Neural cell (in vitro differentiated cells): Measurements from ENCODE around the gene PFKFB3. TPM values are rescaled to one million over a fixed set of nuclear protein-coding genes. Genes with fewer than 3 reads are reported as not detected.

Source experiments
- H2AFZ ChIP-seq: fragments of 200-600, 300-800 bp; sonication (generic), shearing (Covaris generic); 2 replicates; pipeline ENCODE4 v1.6.0; 2014; ENCODE audit warnings: low read depth, mild to moderate bottlenecking, antibody characterized with exemption, low read length, moderate library complexity
- H3F3A ChIP-seq: fragments of 200-600 bp; shearing (Covaris generic); 2 replicates; pipeline ENCODE4 v1.6.1; 2016; ENCODE audit warnings: mild to moderate bottlenecking, moderate library complexity, mixed read lengths, antibody characterized with exemption, low read length; ENCODE audit not compliant: insufficient read depth, poor library complexity, severe bottlenecking
- H3K27ac ChIP-seq: fragments of 200-600, 300-800 bp; sonication (generic), shearing (Covaris generic); 2 replicates; pipeline ENCODE4 v1.5.1; 2014; ENCODE audit warnings: mild to moderate bottlenecking, low read length, moderate library complexity
- H3K27me3 ChIP-seq: fragments of 300-800, 200-600 bp; sonication (generic), shearing (Covaris generic); 2 replicates; pipeline ENCODE4 v1.6.0; 2014; ENCODE audit warnings: mild to moderate bottlenecking, low read depth, low read length, moderate library complexity; ENCODE audit not compliant: insufficient read depth
- H3K36me3 ChIP-seq: fragments of 300-800, 200-600 bp; sonication (generic), shearing (Covaris generic); 2 replicates; pipeline ENCODE4 v1.5.1; 2014; ENCODE audit warnings: mild to moderate bottlenecking, antibody characterized with exemption, low read length, moderate library complexity; ENCODE audit not compliant: insufficient read depth
- H3K4me2 ChIP-seq: fragments of 300-800, 200-600 bp; sonication (generic), shearing (Covaris generic); 2 replicates; pipeline ENCODE4 v1.6.0; 2014; ENCODE audit warnings: mild to moderate bottlenecking, low read length
- H3K4me3 ChIP-seq: fragments of 300-800, 200-600 bp; sonication (generic), shearing (Covaris generic); 2 replicates; pipeline ENCODE4 v1.5.1; 2014; ENCODE audit warnings: mild to moderate bottlenecking, low read length, moderate library complexity
- H3K79me2 ChIP-seq: fragments of 200-600 bp; shearing (Covaris generic); replicated peaks from 2 replicates; pipeline ENCODE4 v1.6.0; 2014; ENCODE audit warnings: mild to moderate bottlenecking, low read length, moderate library complexity; ENCODE audit not compliant: insufficient read depth
- H3K9ac ChIP-seq: fragments of 300-800, 200-600 bp; sonication (generic), shearing (Covaris generic); 2 replicates; pipeline ENCODE4 v1.6.1; 2016; ENCODE audit warnings: mild to moderate bottlenecking, low read length, mixed read lengths
- H3K9me2 ChIP-seq: fragments of 200-600 bp; shearing (Covaris generic); 2 replicates; pipeline ENCODE4 v1.6.1; 2016; ENCODE audit warnings: mild to moderate bottlenecking, low read length, mixed read lengths; ENCODE audit not compliant: insufficient read depth
- H3K9me3 ChIP-seq: fragments of 200-600, 300-800 bp; sonication (generic), shearing (Covaris generic); 2 replicates; pipeline ENCODE4 v1.6.1; 2016; ENCODE audit warnings: mild to moderate bottlenecking, mixed run types, low read length, moderate library complexity, mixed read lengths
- H4K20me1 ChIP-seq: fragments of 200-600 bp; shearing (Covaris generic); 2 replicates; pipeline ENCODE4 v1.6.1; 2016; ENCODE audit warnings: mild to moderate bottlenecking, mixed run types; ENCODE audit not compliant: insufficient read depth
- CTCF ChIP-seq: fragments of 450-650 bp; IDR thresholded peaks from 2 replicates; pipeline ENCODE4 v1.5.1; 2014; ENCODE audit warnings: antibody characterized with exemption, mild to moderate bottlenecking, moderate library complexity; ENCODE audit not compliant: poor library complexity, severe bottlenecking
- EP300 ChIP-seq: fragments of 450-650 bp; conservative IDR thresholded peaks from 2 replicates; pipeline ENCODE4 v1.6.1; 2014; ENCODE audit warnings: antibody characterized with exemption, mild to moderate bottlenecking, moderate library complexity; ENCODE audit not compliant: poor library complexity, severe bottlenecking
- EZH2 ChIP-seq: fragments of 200-600, 300-800 bp; shearing (Covaris generic), sonication (generic); IDR thresholded peaks from 2 replicates; pipeline ENCODE4 v1.6.1; 2014; ENCODE audit warnings: antibody characterized with exemption, low read length, borderline replicate concordance, mild to moderate bottlenecking; ENCODE audit not compliant: insufficient read depth, poor library complexity, severe bottlenecking
- MXI1 ChIP-seq: fragments of 450-650 bp; conservative IDR thresholded peaks from 2 replicates; pipeline ENCODE4 v1.6.1; 2014; ENCODE audit warnings: antibody characterized with exemption, mild to moderate bottlenecking; ENCODE audit not compliant: poor library complexity, severe bottlenecking
- POLR2AphosphoS5 ChIP-seq: IDR thresholded peaks from 2 replicates; pipeline ENCODE4 v1.6.1; 2012
- RAD21 ChIP-seq: fragments of 450-650 bp; conservative IDR thresholded peaks from 2 replicates; pipeline ENCODE4 v1.6.1; 2014; ENCODE audit warnings: antibody characterized with exemption, mild to moderate bottlenecking, moderate library complexity
- REST ChIP-seq: IDR thresholded peaks from 2 replicates; pipeline ENCODE4 v1.6.1; 2012; ENCODE audit warnings: borderline replicate concordance
- SMC3 ChIP-seq: fragments of 450-650 bp; conservative IDR thresholded peaks from 2 replicates; pipeline ENCODE4 v1.6.1; 2014; ENCODE audit warnings: antibody characterized with exemption, mild to moderate bottlenecking, moderate library complexity; ENCODE audit not compliant: poor library complexity
- TAF1 ChIP-seq: IDR thresholded peaks from 2 replicates; pipeline ENCODE4 v1.6.1; 2012; ENCODE audit warnings: low read depth
- polyA plus RNA-seq: library from polyadenylated mRNA; depleted of rRNA; stranded (reverse); fragments of >200 nt; gene quantifications from 2 replicates; pipeline ENCODE4 v1.2.3, GENCODE V29; 2014

Gene PFKFB3
- polyA plus RNA-seq, 1 donor from 2014 or later = 33.4 TPM

- Histone ChIP-seq H3K27me3 (no peaks in the 10 kb centered on the region), H4K20me1 (no peaks in the 10 kb centered on the region), H2AFZ (no peak overlapping the region), H3F3A (no peaks in the 10 kb centered on the region), H3K79me2 (no peaks in the 10 kb centered on the region), H3K4me3 (no peak overlapping the region), H3K9me2 (no peaks in the 10 kb centered on the region), H3K27ac (no peak overlapping the region), H3K9ac (no peak overlapping the region), H3K9me3 (no peaks in the 10 kb centered on the region), H3K36me3 (no peaks in the 10 kb centered on the region), H3K4me2 (no peak overlapping the region)
- TF ChIP-seq EZH2 (no peak), MXI1 (no peak), EP300 (no peak), POLR2AphosphoS5 (no peak), TAF1 (no peak), SMC3 (no peak), REST (no peak), CTCF (no peak), RAD21 (no peak)
These were observed 20.2 kb upstream of the PFKFB3 start for GRCh38 chr10:6182454-6183098.

GRCh38 chr10:6185039-6185716, 17.6 kb upstream of the PFKFB3 start:
- Histone ChIP-seq H3K27me3 (no peaks in the 10 kb centered on the region), H3K27ac (no peak overlapping the region), H3K9me3 (no peaks in the 10 kb centered on the region), H3K79me2 (no peaks in the 10 kb centered on the region), H3K4me2 (no peak overlapping the region), H3K9ac (no peak overlapping the region), H3K4me3 (no peak overlapping the region), H2AFZ (no peak overlapping the region), H3F3A (no peaks in the 10 kb centered on the region), H3K9me2 (no peaks in the 10 kb centered on the region), H3K36me3 (no peaks in the 10 kb centered on the region), H4K20me1 (no peaks in the 10 kb centered on the region)
- TF ChIP-seq RAD21 (no peak), SMC3 (no peak), POLR2AphosphoS5 (no peak), CTCF (no peak), MXI1 (no peak), EZH2 (no peak), TAF1 (no peak), EP300 (no peak), REST (no peak)
